Mesenteric fat pad (tissue), 1 donor: Measurements from ENCODE around the gene IFNA8. TPM values are rescaled to one million over a fixed set of nuclear protein-coding genes. Genes with fewer than 3 reads are reported as not detected.
"Not testable (repeated sequence)": the region's sequence is repeated elsewhere in the genome, so short reads cannot be mapped to it uniquely, and the experiment has no call there.

Experiments
- DNase-seq: peaks from one replicate; pipeline ENCODE4 v3.0.0-alpha.2; 2020; ENCODE audit warnings: low spot score
- long read RNA-seq: library from polyadenylated mRNA; unstranded; transcript quantifications from one replicate; pipeline ENCODE4 v2.0.0, GENCODE V29; 2020
- total RNA-seq: library from RNA; stranded (reverse); fragmentation: NEBNext Ultra II Directional; extraction: Animal tissue kit (Norgen Biotek cat#: 25700); gene quantifications from one replicate; pipeline ENCODE4 v1.2.1, GENCODE V29; 2021
- donor health status: DM: yes; HTN: yes; CAD: no.

Gene IFNA8
- total RNA-seq = not detected
- long read RNA-seq = 0 reads

- no peak for DNase-seq
Observed at GRCh38 chr9:21408817-21409216, at the start of gene IFNA8. Gene IFNA8, plus strand, starts transcription at chr9:21409117. Its CDS starts 60 bp downstream, at chr9:21409177.

GRCh38 chr9:21362287-21362686 lies 46.6 kb upstream of the IFNA8 start:
- no peak for DNase-seq

- DNase-seq = not testable (repeated sequence)
Observed at GRCh38 chr9:21367169-21367568, 41.7 kb upstream of the IFNA8 start.

GRCh38 chr9:21367957-21368356 lies 41.0 kb upstream of the IFNA8 start, which contains the start of gene IFNA13:
Gene IFNA13, minus strand, starts transcription at chr9:21368057. Its CDS starts 47 bp downstream, at chr9:21368010.
- no peak for DNase-seq

- not testable (repeated sequence) for DNase-seq
Observed at GRCh38 chr9:21371467-21371866, 37.5 kb upstream of the IFNA8 start.

GRCh38 chr9:21381448-21382339 lies 27.2 kb upstream of the IFNA8 start:
- no peak for DNase-seq

GRCh38 chr9:21383627-21384026 lies 25.3 kb upstream of the IFNA8 start:
- no peak for DNase-seq

- DNase-seq = no peak
Observed at GRCh38 chr9:21385131-21385670, 23.7 kb upstream of the IFNA8 start, which contains the start of gene IFNA2. Gene IFNA2, minus strand, starts transcription at chr9:21385398. Its CDS starts 69 bp downstream, at chr9:21385329.

GRCh38 chr9:21392270-21392669 lies 16.6 kb upstream of the IFNA8 start:
- no peak for DNase-seq

- no peak for DNase-seq
Observed at GRCh38 chr9:21395778-21396717, 12.9 kb upstream of the IFNA8 start.

- no peak for DNase-seq
Observed at GRCh38 chr9:21398955-21399489, 9.9 kb upstream of the IFNA8 start.

GRCh38 chr9:21399956-21400355 lies 9.0 kb upstream of the IFNA8 start:
- no peak for DNase-seq

GRCh38 chr9:21402386-21403251 lies 6.3 kb upstream of the IFNA8 start:
- no peak for DNase-seq

GRCh38 chr9:21404146-21404545 lies 4.8 kb upstream of the IFNA8 start:
- DNase-seq = no peak

GRCh38 chr9:21412107-21412506 lies 3.2 kb downstream of the IFNA8 start:
- no peak for DNase-seq

GRCh38 chr9:21413151-21413550 lies 4.2 kb downstream of the IFNA8 start:
- DNase-seq = no peak

GRCh38 chr9:21413624-21414023 lies 4.7 kb downstream of the IFNA8 start:
- DNase-seq = no peak

- no peak for DNase-seq
Observed at GRCh38 chr9:21414220-21414940, 5.5 kb downstream of the IFNA8 start.

- DNase-seq = no peak
Observed at GRCh38 chr9:21415493-21416267, 6.8 kb downstream of the IFNA8 start.
